Epithelial cell of esophagus (primary cell): ENCODE results near the gene GATA3.
"Not testable (repeated sequence)": the region's sequence is repeated elsewhere in the genome, so short reads cannot be mapped to it uniquely, and the experiment has no call there.

Experiments used
- DNase-seq: peaks from one replicate; pipeline ENCODE4 v3.0.0; 2010; ENCODE audit warnings: low read depth
- H3K4me3 ChIP-seq: 2 replicates; pipeline ENCODE4 v1.5.1; 2011; ENCODE audit warnings: mild to moderate bottlenecking, low read length, control low read depth
- CTCF ChIP-seq: IDR thresholded peaks from 2 replicates; pipeline ENCODE4 v1.5.1; 2011; ENCODE audit warnings: low read depth, mild to moderate bottlenecking, low read length, control low read depth, inconsistent platforms; ENCODE audit not compliant: insufficient read depth; ENCODE audit errors: missing control alignments

The GATA3 gene

GRCh38 chr10:8017277-8017676, 37.2 kb upstream of the GATA3 start:
- no peak for TF ChIP-seq CTCF
- DNase-seq = no peak
- no peak overlapping the region for H3K4me3 ChIP-seq

- DNase-seq = no peak
- no peak overlapping the region for H3K4me3 ChIP-seq
- TF ChIP-seq CTCF = no peak
Measured at GRCh38 chr10:8023321-8023720, 31.2 kb upstream of the GATA3 start.

- no peak for DNase-seq
- no peak overlapping the region for H3K4me3 ChIP-seq
- TF ChIP-seq CTCF = no peak
Measured at GRCh38 chr10:8023851-8024250, 30.6 kb upstream of the GATA3 start.

GRCh38 chr10:8026349-8027259, 27.9 kb upstream of the GATA3 start:
- H3K4me3 ChIP-seq = no peak overlapping the region

GRCh38 chr10:8031211-8031610, 23.3 kb upstream of the GATA3 start:
- not testable (repeated sequence) for DNase-seq, H3K4me3 ChIP-seq

More at GRCh38 chr10:8026349-8027259, 27.9 kb upstream of the GATA3 start:
- no peak for TF ChIP-seq CTCF
- no peak for DNase-seq

- no peak for DNase-seq
- no peak for TF ChIP-seq CTCF
- H3K4me3 ChIP-seq = no peak overlapping the region
Measured at GRCh38 chr10:8032558-8032957, 21.9 kb upstream of the GATA3 start.

GRCh38 chr10:8033812-8034465, 20.5 kb upstream of the GATA3 start:
- no peak for TF ChIP-seq CTCF
- H3K4me3 ChIP-seq = no peak overlapping the region
- DNase-seq = no peak
